Fibroblast of skin of right quadriceps (primary cell): ENCODE results near the gene BACE1.

Source experiments
- DNase-seq: peaks from one replicate; pipeline ENCODE4 v3.0.0-alpha.2; 2013

Gene BACE1

GRCh38 chr11:117305145-117305544 is 10.9 kb downstream of the BACE1 start:
- DNase-seq: no peak

- DNase-seq: no peak
Measured at GRCh38 chr11:117303646-117304315, 12.3 kb downstream of the BACE1 start.

GRCh38 chr11:117303101-117303500 is 13.0 kb downstream of the BACE1 start:
- DNase-seq: no peak

- no peak for DNase-seq
Measured at GRCh38 chr11:117302228-117302627, 13.8 kb downstream of the BACE1 start.

GRCh38 chr11:117300773-117301172 is 15.3 kb downstream of the BACE1 start:
- no peak for DNase-seq

- DNase-seq: peak; percentile 28
Measured at GRCh38 chr11:117300283-117300663, 15.8 kb downstream of the BACE1 start.

- no peak for DNase-seq
Measured at GRCh38 chr11:117299351-117300282, 16.4 kb downstream of the BACE1 start.

- no peak for DNase-seq
Measured at GRCh38 chr11:117298195-117298594, 17.9 kb downstream of the BACE1 start.

- DNase-seq: no peak
Measured at GRCh38 chr11:117296881-117297280, 19.2 kb downstream of the BACE1 start.

GRCh38 chr11:117295438-117296137 is 20.5 kb downstream of the BACE1 start:
- DNase-seq: no peak

- DNase-seq: no peak
Measured at GRCh38 chr11:117292616-117293015, 23.4 kb downstream of the BACE1 start.

- no peak for DNase-seq
Measured at GRCh38 chr11:117290809-117291396, 25.2 kb downstream of the BACE1 start, which contains the start of gene BACE1-AS. BACE1-AS (plus strand) TSS chr11:117291346.

- DNase-seq: no peak
Measured at GRCh38 chr11:117289795-117290194, 26.3 kb downstream of the BACE1 start.

- no peak for DNase-seq
Measured at GRCh38 chr11:117287668-117288067, 28.4 kb downstream of the BACE1 start.

- no peak for DNase-seq
Measured at GRCh38 chr11:117286588-117286987, 29.5 kb downstream of the BACE1 start.

- no peak for DNase-seq
Measured at GRCh38 chr11:117284053-117284452, 32.0 kb downstream of the BACE1 start.

GRCh38 chr11:117282956-117283355 is 33.1 kb downstream of the BACE1 start:
- no peak for DNase-seq

GRCh38 chr11:117281869-117282268 is 34.2 kb downstream of the BACE1 start:
- no peak for DNase-seq

- DNase-seq: peak; percentile 99
Measured at GRCh38 chr11:117281159-117281558, 34.9 kb downstream of the BACE1 start.

GRCh38 chr11:117279711-117280376 is 36.2 kb downstream of the BACE1 start:
- DNase-seq: no peak

- peak; percentile 31 for DNase-seq
Measured at GRCh38 chr11:117278347-117278746, 37.7 kb downstream of the BACE1 start.

GRCh38 chr11:117273550-117274289 is 42.3 kb downstream of the BACE1 start:
- peak; percentile 95 for DNase-seq
